Effector memory CD8-positive, alpha-beta T cell (primary cell): ENCODE measurements around the gene HOXB6.

Experiments
- ATAC-seq: fragments of 150-1000 bp; cut with Tn5 transposase; replicated peaks from 2 replicates; pipeline ENCODE4 v1.10.0; 2021; ENCODE audit warnings: mild to moderate bottlenecking, moderate library complexity
- DNase-seq, 3 experiments: peaks; one replicate each; pipeline ENCODE4 v3.0.0; 2021
- H3K27ac Mint-ChIP-seq, 2 donors: one replicate each; pipeline ENCODE4 v1.8.0; 2022; ENCODE audit warnings: mild to moderate bottlenecking in 2 of 2, mixed read lengths in 2 of 2, moderate library complexity in 2 of 2
- H3K27me3 Mint-ChIP-seq, 2 donors: one replicate each; pipeline ENCODE4 v1.8.0; 2022; ENCODE audit warnings: mixed read lengths in 2 of 2
- H3K36me3 Mint-ChIP-seq: one replicate; pipeline ENCODE4 v1.8.0; 2022; ENCODE audit warnings: mild to moderate bottlenecking, moderate library complexity, mixed read lengths; ENCODE audit not compliant: insufficient read depth
- H3K4me1 Mint-ChIP-seq, 2 donors: one replicate each; pipeline ENCODE4 v1.8.0; 2022; ENCODE audit warnings: low read depth in 2 of 2, mixed read lengths in 2 of 2
- H3K4me3 Mint-ChIP-seq, 2 donors: one replicate each; pipeline ENCODE4 v1.8.0; 2022; ENCODE audit warnings: mild to moderate bottlenecking in 2 of 2, mixed read lengths in 2 of 2, moderate library complexity in 2 of 2
- H3K9me3 Mint-ChIP-seq, 2 donors: one replicate each; pipeline ENCODE4 v1.8.0; 2022; ENCODE audit warnings: mixed read lengths in 2 of 2

HOXB6 gene

GRCh38 chr17:48623583-48623982 is 18.8 kb upstream of the HOXB6 start:
- Mint-ChIP-seq H3K27me3 (peaks cover 90 to 99% of the 10 kb centered on the region in 2 donors), H3K9me3 (no peaks in the 10 kb centered on the region), H3K27ac (no peak overlapping the region), H3K4me3 (no peak overlapping the region), H3K4me1 (peaks cover 14 to 16% of the 10 kb centered on the region in 2 donors), H3K36me3 (peaks cover 11% of the 10 kb centered on the region)
- ATAC-seq (no peak), DNase-seq (no peak)

- Mint-ChIP-seq H3K4me1 (peaks cover 16 to 19% of the 10 kb centered on the region in 2 donors), H3K4me3 (no peak overlapping the region)
Measured at GRCh38 chr17:48622857-48623256, 18.1 kb upstream of the HOXB6 start.

GRCh38 chr17:48621410-48622392 is 16.9 kb upstream of the HOXB6 start:
- Mint-ChIP-seq H3K4me1 (peaks cover 20 to 21% of the 10 kb centered on the region in 2 donors), H3K9me3 (no peaks in the 10 kb centered on the region)

More at GRCh38 chr17:48622857-48623256, 18.1 kb upstream of the HOXB6 start:
- ATAC-seq = no peak
- peaks cover 18% of the 10 kb centered on the region for H3K36me3 Mint-ChIP-seq
- DNase-seq = no peak
- no peaks in the 10 kb centered on the region for H3K9me3 Mint-ChIP-seq
- H3K27ac Mint-ChIP-seq = no peak overlapping the region
- H3K27me3 Mint-ChIP-seq = peaks cover 90 to 99% of the 10 kb centered on the region in 2 donors

GRCh38 chr17:48620461-48621139 is 15.8 kb upstream of the HOXB6 start:
- no peak for ATAC-seq
- H3K4me3 Mint-ChIP-seq = no peak overlapping the region
- DNase-seq = no peak
- no peak overlapping the region for H3K27ac Mint-ChIP-seq
- H3K9me3 Mint-ChIP-seq = no peaks in the 10 kb centered on the region
- peaks cover 19% of the 10 kb centered on the region for H3K36me3 Mint-ChIP-seq
- H3K4me1 Mint-ChIP-seq = peaks cover 13 to 18% of the 10 kb centered on the region in 2 donors
- H3K27me3 Mint-ChIP-seq = peaks cover 90 to 99% of the 10 kb centered on the region in 2 donors

More at GRCh38 chr17:48621410-48622392, 16.9 kb upstream of the HOXB6 start:
- Mint-ChIP-seq H3K4me3 (peak overlapping the region in 1 of 2 donors; percentile 15), H3K27ac (no peak overlapping the region), H3K36me3 (peaks cover 21% of the 10 kb centered on the region), H3K27me3 (peaks cover 89 to 99% of the 10 kb centered on the region in 2 donors)
- DNase-seq (no peak), ATAC-seq (no peak)

- H3K27me3 Mint-ChIP-seq = peaks cover 94 to 99% of the 10 kb centered on the region in 2 donors
- peak overlapping the region in 1 of 2 donors; percentile 12 for H3K4me3 Mint-ChIP-seq
- ATAC-seq = no peak
- H3K4me1 Mint-ChIP-seq = peaks cover 9 to 17% of the 10 kb centered on the region in 2 donors
- no peak for DNase-seq
- H3K36me3 Mint-ChIP-seq = peaks cover 19% of the 10 kb centered on the region
- no peak overlapping the region for H3K27ac Mint-ChIP-seq
- H3K9me3 Mint-ChIP-seq = no peaks in the 10 kb centered on the region
Measured at GRCh38 chr17:48619826-48620449, 15.2 kb upstream of the HOXB6 start.

GRCh38 chr17:48618256-48618896 is 13.6 kb upstream of the HOXB6 start:
- Mint-ChIP-seq H3K36me3 (peaks cover 30% of the 10 kb centered on the region), H3K4me1 (peaks cover 21 to 26% of the 10 kb centered on the region in 2 donors), H3K9me3 (no peaks in the 10 kb centered on the region), H3K27me3 (peaks cover 97 to 100% of the 10 kb centered on the region in 2 donors), H3K27ac (no peak overlapping the region), H3K4me3 (peak overlapping the region in 1 of 2 donors; percentile 55)
- peak; percentile 74 for ATAC-seq
- DNase-seq = peak; percentile 81 to 86 (median 84)

GRCh38 chr17:48617471-48618255 is 12.9 kb upstream of the HOXB6 start:
- Mint-ChIP-seq H3K27me3 (peaks cover 90 to 100% of the 10 kb centered on the region in 2 donors), H3K4me3 (peak overlapping the region; percentile 44 to 55), H3K36me3 (peaks cover 32% of the 10 kb centered on the region), H3K4me1 (peaks cover 26 to 31% of the 10 kb centered on the region in 2 donors), H3K27ac (peak overlapping the region in 1 of 2 donors; percentile 77), H3K9me3 (no peaks in the 10 kb centered on the region)
- no peak for ATAC-seq
- DNase-seq = no peak

GRCh38 chr17:48616717-48617470 is 12.1 kb upstream of the HOXB6 start:
- H3K36me3 Mint-ChIP-seq = peaks cover 36% of the 10 kb centered on the region
- DNase-seq = no peak
- peak overlapping the region in 1 of 2 donors; percentile 44 for H3K4me3 Mint-ChIP-seq
- H3K27me3 Mint-ChIP-seq = peaks cover 83 to 100% of the 10 kb centered on the region in 2 donors
- peaks cover 31 to 37% of the 10 kb centered on the region in 2 donors for H3K4me1 Mint-ChIP-seq
- H3K9me3 Mint-ChIP-seq = no peaks in the 10 kb centered on the region
- peak overlapping the region in 1 of 2 donors; percentile 77 for H3K27ac Mint-ChIP-seq
- no peak for ATAC-seq

GRCh38 chr17:48615963-48616716 is 11.4 kb upstream of the HOXB6 start:
- H3K4me1 Mint-ChIP-seq = peaks cover 38 to 43% of the 10 kb centered on the region in 2 donors
- no peak for ATAC-seq
- H3K27ac Mint-ChIP-seq = no peak overlapping the region
- peaks cover 36% of the 10 kb centered on the region for H3K36me3 Mint-ChIP-seq
- DNase-seq = no peak
- no peaks in the 10 kb centered on the region for H3K9me3 Mint-ChIP-seq
- peaks cover 83 to 100% of the 10 kb centered on the region in 2 donors for H3K27me3 Mint-ChIP-seq
- no peak overlapping the region for H3K4me3 Mint-ChIP-seq

GRCh38 chr17:48615047-48615962 is 10.5 kb upstream of the HOXB6 start, which contains the start of gene HOXB8:
TSS of gene HOXB8 (minus strand) at chr17:48615292. CDS start at chr17:48614704, 588 bp downstream.
- no peak for ATAC-seq
- DNase-seq = no peak
- H3K27ac Mint-ChIP-seq = peak within 1 kb of the TSS in 1 of 2 donors; percentile 74
- peak within 1 kb of the TSS; percentile 98 to 99 for H3K4me3 Mint-ChIP-seq
- H3K4me1 Mint-ChIP-seq = peaks cover 45 to 47% of the 10 kb centered on the region in 2 donors
- H3K36me3 Mint-ChIP-seq = peaks cover 40% of the 10 kb centered on the region
- no peaks in the 10 kb centered on the region for H3K9me3 Mint-ChIP-seq
- peaks cover 79 to 98% of the 10 kb centered on the region in 2 donors for H3K27me3 Mint-ChIP-seq
